Karpas-422 (cell line): ENCODE data around the gene SECISBP2L. TPM values are rescaled to one million over a fixed set of nuclear protein-coding genes. Genes with fewer than 3 reads are reported as not detected.

Source experiments
- DNase-seq: peaks from one replicate; pipeline ENCODE4 v3.0.0-alpha.2; 2015
- H2AFZ ChIP-seq: fragments of 200-600 bp; sonication (generic); 2 replicates; pipeline ENCODE4 v1.6.1; 2014; ENCODE audit warnings: antibody characterized with exemption, low read length, mixed read lengths
- H3K27ac ChIP-seq: fragments of 200-600 bp; sonication (generic); 2 replicates; pipeline ENCODE4 v1.5.1; 2014; ENCODE audit warnings: mild to moderate bottlenecking, low read length, moderate library complexity
- H3K27me3 ChIP-seq: fragments of 200-600 bp; sonication (generic); 2 replicates; pipeline ENCODE4 v1.6.1; 2014; ENCODE audit warnings: low read length, mixed read lengths
- H3K36me3 ChIP-seq: fragments of 200-600 bp; sonication (generic); 2 replicates; pipeline ENCODE4 v1.6.1; 2014; ENCODE audit warnings: low read length, mixed read lengths; ENCODE audit not compliant: insufficient read depth
- H3K4me1 ChIP-seq: fragments of 200-600 bp; sonication (generic); 2 replicates; pipeline ENCODE4 v1.6.1; 2014; ENCODE audit warnings: mild to moderate bottlenecking, low read length, mixed read lengths
- H3K4me2 ChIP-seq: fragments of 200-600 bp; sonication (generic); 2 replicates; pipeline ENCODE4 v1.6.1; 2014; ENCODE audit warnings: low read length, low read depth, mild to moderate bottlenecking; ENCODE audit not compliant: poor library complexity, severe bottlenecking
- H3K4me3 ChIP-seq: fragments of 200-600 bp; sonication (generic); 2 replicates; pipeline ENCODE4 v1.5.1; 2014; ENCODE audit warnings: mild to moderate bottlenecking, antibody characterized with exemption, low read length, mixed read lengths
- H3K79me2 ChIP-seq: fragments of 200-600 bp; sonication (generic); 2 replicates; pipeline ENCODE4 v1.6.1; 2014; ENCODE audit warnings: mild to moderate bottlenecking, low read length, mixed read lengths
- H3K9ac ChIP-seq: fragments of 200-600 bp; sonication (generic); 2 replicates; pipeline ENCODE4 v1.6.0; 2014; ENCODE audit warnings: low read length
- H3K9me2 ChIP-seq: fragments of 200-600 bp; sonication (generic), shearing (Covaris generic); replicated peaks from 2 replicates; pipeline ENCODE4 v1.6.0; 2014; ENCODE audit warnings: mild to moderate bottlenecking, low read length, moderate library complexity; ENCODE audit not compliant: insufficient read depth
- H3K9me3 ChIP-seq: fragments of 300-700, 200-600 bp; sonication (generic); 2 replicates; pipeline ENCODE4 v1.6.1; 2014; ENCODE audit warnings: low read length, mixed read lengths
- H4K20me1 ChIP-seq: fragments of 200-600 bp; sonication (generic); 2 replicates; pipeline ENCODE4 v1.6.1; 2014; ENCODE audit warnings: mild to moderate bottlenecking, antibody characterized with exemption, low read length, low read depth; ENCODE audit not compliant: insufficient read depth
- total RNA-seq: library from RNA; depleted of rRNA; stranded (reverse); fragments of >200 nt; shearing (Covaris generic); gene quantifications from 2 replicates; pipeline ENCODE4 v1.2.3, GENCODE V29; 2014; ENCODE audit warnings: low replicate concordance

The SECISBP2L gene
- total RNA-seq, 1 experiment from 2014 or later: 28.7 TPM

- Histone ChIP-seq H3K9me2 (no peaks in the 10 kb centered on the region), H3K4me2 (no peak overlapping the region), H3K79me2 (peaks cover 34% of the 10 kb centered on the region)
Observed at GRCh38 chr15:49036650-49037545, 9.3 kb downstream of the SECISBP2L start.

GRCh38 chr15:49035825-49036224 is 10.4 kb downstream of the SECISBP2L start:
- Histone ChIP-seq H3K79me2 (peaks cover 24% of the 10 kb centered on the region), H4K20me1 (no peaks in the 10 kb centered on the region)

More at GRCh38 chr15:49036650-49037545, 9.3 kb downstream of the SECISBP2L start:
- no peaks in the 10 kb centered on the region; the same call in 1 of the 2 replicates for H3K36me3 ChIP-seq
- no peak overlapping the region for H3K9ac ChIP-seq
- no peaks in the 10 kb centered on the region for H3K4me1 ChIP-seq
- H3K4me3 ChIP-seq: no peak overlapping the region
- H3K9me3 ChIP-seq: no peaks in the 10 kb centered on the region
- H3K27me3 ChIP-seq: no peaks in the 10 kb centered on the region
- H3K27ac ChIP-seq: no peak overlapping the region
- no peak overlapping the region for H2AFZ ChIP-seq
- H4K20me1 ChIP-seq: no peaks in the 10 kb centered on the region; the same call in 1 of the 2 replicates
- DNase-seq: no peak

GRCh38 chr15:49032601-49033145 is 13.6 kb downstream of the SECISBP2L start:
- Histone ChIP-seq H4K20me1 (no peaks in the 10 kb centered on the region), H3K4me3 (no peak overlapping the region), H3K79me2 (peaks cover 17% of the 10 kb centered on the region), H3K9me2 (no peaks in the 10 kb centered on the region), H3K9ac (no peak overlapping the region), H3K4me1 (no peaks in the 10 kb centered on the region), H3K9me3 (no peaks in the 10 kb centered on the region), H3K27ac (no peak overlapping the region), H2AFZ (no peak overlapping the region), H3K27me3 (no peaks in the 10 kb centered on the region), H3K4me2 (no peak overlapping the region), H3K36me3 (no peaks in the 10 kb centered on the region; the same call in 1 of the 2 replicates)
- DNase-seq: no peak

More at GRCh38 chr15:49035825-49036224, 10.4 kb downstream of the SECISBP2L start:
- Histone ChIP-seq H3K27me3 (no peaks in the 10 kb centered on the region), H3K4me1 (no peaks in the 10 kb centered on the region), H3K9ac (no peak overlapping the region), H3K27ac (no peak overlapping the region), H3K4me2 (no peak overlapping the region), H2AFZ (no peak overlapping the region), H3K36me3 (no peaks in the 10 kb centered on the region; the same call in 1 of the 2 replicates), H3K4me3 (no peak overlapping the region), H3K9me3 (no peaks in the 10 kb centered on the region), H3K9me2 (no peaks in the 10 kb centered on the region)
- no peak for DNase-seq

GRCh38 chr15:49031804-49032203 is 14.4 kb downstream of the SECISBP2L start:
- DNase-seq: no peak
- Histone ChIP-seq H3K4me2 (no peak overlapping the region), H3K79me2 (peaks cover 12% of the 10 kb centered on the region; the same call in 1 of the 2 replicates), H3K9ac (no peak overlapping the region), H4K20me1 (no peaks in the 10 kb centered on the region), H3K9me2 (no peaks in the 10 kb centered on the region), H3K4me3 (no peak overlapping the region), H2AFZ (no peak overlapping the region), H3K27ac (no peak overlapping the region), H3K4me1 (no peaks in the 10 kb centered on the region), H3K36me3 (no peaks in the 10 kb centered on the region; the same call in 1 of the 2 replicates), H3K27me3 (no peaks in the 10 kb centered on the region), H3K9me3 (no peaks in the 10 kb centered on the region)

GRCh38 chr15:49026700-49027099 is 19.5 kb downstream of the SECISBP2L start:
- no peaks in the 10 kb centered on the region for H3K36me3 ChIP-seq
- no peak overlapping the region for H3K4me3 ChIP-seq
- H4K20me1 ChIP-seq: no peaks in the 10 kb centered on the region
- H2AFZ ChIP-seq: no peak overlapping the region
- H3K4me1 ChIP-seq: peaks cover 4% of the 10 kb centered on the region; the same call in 1 of the 2 replicates
- no peak overlapping the region for H3K9ac ChIP-seq
- H3K9me2 ChIP-seq: no peaks in the 10 kb centered on the region
- peaks cover 3% of the 10 kb centered on the region; the same call in 1 of the 2 replicates for H3K79me2 ChIP-seq
- H3K9me3 ChIP-seq: no peaks in the 10 kb centered on the region
- H3K27ac ChIP-seq: no peak overlapping the region
- no peak for DNase-seq
- no peaks in the 10 kb centered on the region for H3K27me3 ChIP-seq
- H3K4me2 ChIP-seq: no peak overlapping the region

- no peaks in the 10 kb centered on the region for H3K36me3 ChIP-seq
- H4K20me1 ChIP-seq: no peaks in the 10 kb centered on the region
- H2AFZ ChIP-seq: no peak overlapping the region
- no peak overlapping the region for H3K4me3 ChIP-seq
- no peaks in the 10 kb centered on the region for H3K9me2 ChIP-seq
- no peaks in the 10 kb centered on the region for H3K27me3 ChIP-seq
- H3K4me1 ChIP-seq: peaks cover 4% of the 10 kb centered on the region; the same call in 1 of the 2 replicates
- peaks cover 3% of the 10 kb centered on the region; the same call in 1 of the 2 replicates for H3K79me2 ChIP-seq
- H3K9me3 ChIP-seq: no peaks in the 10 kb centered on the region
- no peak overlapping the region for H3K9ac ChIP-seq
- DNase-seq: no peak
- no peak overlapping the region for H3K27ac ChIP-seq
- H3K4me2 ChIP-seq: no peak overlapping the region
Observed at GRCh38 chr15:49024840-49025239, 21.4 kb downstream of the SECISBP2L start.

- no peaks in the 10 kb centered on the region for H3K9me3 ChIP-seq
- peaks cover 4% of the 10 kb centered on the region; the same call in 1 of the 2 replicates for H3K4me1 ChIP-seq
- no peak overlapping the region for H3K4me3 ChIP-seq
- no peak overlapping the region for H3K4me2 ChIP-seq
- no peaks in the 10 kb centered on the region for H3K79me2 ChIP-seq
- no peaks in the 10 kb centered on the region for H3K36me3 ChIP-seq
- H4K20me1 ChIP-seq: no peaks in the 10 kb centered on the region
- H3K9me2 ChIP-seq: no peaks in the 10 kb centered on the region
- H3K27me3 ChIP-seq: no peaks in the 10 kb centered on the region
- no peak for DNase-seq
- H3K9ac ChIP-seq: no peak overlapping the region
- no peak overlapping the region for H2AFZ ChIP-seq
- H3K27ac ChIP-seq: no peak overlapping the region
Observed at GRCh38 chr15:49023354-49023753, 22.9 kb downstream of the SECISBP2L start.

GRCh38 chr15:49015896-49016295 is 30.4 kb downstream of the SECISBP2L start:
- no peaks in the 10 kb centered on the region for H4K20me1 ChIP-seq
- no peaks in the 10 kb centered on the region for H3K9me2 ChIP-seq
- peaks cover 4% of the 10 kb centered on the region; the same call in 1 of the 2 replicates for H3K36me3 ChIP-seq
- no peak for DNase-seq
- H2AFZ ChIP-seq: no peak overlapping the region
- no peak overlapping the region for H3K27ac ChIP-seq
- H3K4me2 ChIP-seq: no peak overlapping the region
- H3K27me3 ChIP-seq: no peaks in the 10 kb centered on the region
- H3K9me3 ChIP-seq: no peaks in the 10 kb centered on the region
- peaks cover 9% of the 10 kb centered on the region for H3K4me1 ChIP-seq
- no peak overlapping the region for H3K9ac ChIP-seq
- H3K79me2 ChIP-seq: no peaks in the 10 kb centered on the region
- no peak overlapping the region for H3K4me3 ChIP-seq
